ENCODE results near the gene UROC1.

UROC1 gene

DNA sequence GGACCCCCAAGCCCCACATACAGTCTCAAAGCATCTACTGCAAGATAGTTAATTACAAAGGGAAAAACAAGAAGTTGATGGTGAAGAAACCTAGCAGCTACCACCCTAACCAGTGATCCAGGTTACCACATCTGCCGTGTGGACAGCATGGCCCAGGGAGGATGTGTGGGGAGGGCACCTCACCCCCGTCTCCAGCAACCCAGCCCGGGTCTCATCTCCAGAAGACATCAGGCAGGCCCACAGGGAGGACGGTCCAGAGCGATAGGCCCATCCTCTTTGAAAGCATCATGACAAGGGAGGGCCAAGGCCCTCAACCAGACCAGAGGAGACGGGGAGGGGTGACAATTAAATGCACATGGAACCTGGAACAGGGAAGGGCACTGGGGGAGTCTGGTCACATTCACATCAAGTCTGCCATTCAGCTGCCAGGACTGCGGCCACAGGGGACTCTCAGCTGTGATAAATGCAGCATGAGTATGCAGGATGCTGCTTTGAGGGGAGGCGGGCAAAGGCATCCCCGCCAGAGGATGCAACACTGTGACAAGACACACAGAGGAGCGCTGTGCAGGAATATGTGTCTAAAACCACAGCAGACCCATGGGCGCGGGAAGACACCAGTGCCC is 60.7 kb downstream of the UROC1 start:
- Histone ChIP-seq H3K4me2 (ENCODE audit: low read depth, low read length, poor library complexity, severe bottlenecking) (no peak overlapping the region), H2AFZ (ENCODE audit: low read length) (no peak overlapping the region), H3F3A (ENCODE audit: low read depth) (no peaks in the 10 kb centered on the region), H3K9me2 (replicated peaks; ENCODE audit: low read depth, low read length) (no peaks in the 10 kb centered on the region), H3K79me2 (ENCODE audit: insufficient read depth, low read length) (peaks cover 76% of the 10 kb centered on the region), H3K4me3 (ENCODE audit: low read length, poor library complexity, severe bottlenecking) (no peak overlapping the region), H3K36me3 (ENCODE audit: insufficient read depth, low read length) (peaks cover 90% of the 10 kb centered on the region; the same call in 1 of the 2 replicates), H3K9me3 (ENCODE audit: insufficient read depth, low read depth, low read length) (no peaks in the 10 kb centered on the region), H3K27me3 (ENCODE audit: insufficient read depth, low read length, poor library complexity, severe bottlenecking) (no peaks in the 10 kb centered on the region), H3K4me1 (ENCODE audit: insufficient read depth, low read length, poor library complexity, severe bottlenecking) (no peaks in the 10 kb centered on the region), H3K9ac (ENCODE audit: low read depth, low read length, poor library complexity, severe bottlenecking) (no peak overlapping the region), H4K20me1 (ENCODE audit: insufficient read depth, low read length, poor library complexity, severe bottlenecking) (peaks cover 50% of the 10 kb centered on the region)
- TF ChIP-seq, protein P1, sequence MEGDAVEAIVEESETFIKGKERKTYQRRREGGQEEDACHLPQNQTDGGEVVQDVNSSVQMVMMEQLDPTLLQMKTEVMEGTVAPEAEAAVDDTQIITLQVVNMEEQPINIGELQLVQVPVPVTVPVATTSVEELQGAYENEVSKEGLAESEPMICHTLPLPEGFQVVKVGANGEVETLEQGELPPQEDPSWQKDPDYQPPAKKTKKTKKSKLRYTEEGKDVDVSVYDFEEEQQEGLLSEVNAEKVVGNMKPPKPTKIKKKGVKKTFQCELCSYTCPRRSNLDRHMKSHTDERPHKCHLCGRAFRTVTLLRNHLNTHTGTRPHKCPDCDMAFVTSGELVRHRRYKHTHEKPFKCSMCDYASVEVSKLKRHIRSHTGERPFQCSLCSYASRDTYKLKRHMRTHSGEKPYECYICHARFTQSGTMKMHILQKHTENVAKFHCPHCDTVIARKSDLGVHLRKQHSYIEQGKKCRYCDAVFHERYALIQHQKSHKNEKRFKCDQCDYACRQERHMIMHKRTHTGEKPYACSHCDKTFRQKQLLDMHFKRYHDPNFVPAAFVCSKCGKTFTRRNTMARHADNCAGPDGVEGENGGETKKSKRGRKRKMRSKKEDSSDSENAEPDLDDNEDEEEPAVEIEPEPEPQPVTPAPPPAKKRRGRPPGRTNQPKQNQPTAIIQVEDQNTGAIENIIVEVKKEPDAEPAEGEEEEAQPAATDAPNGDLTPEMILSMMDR (conservative IDR thresholded peaks at IDR 0.05; ENCODE audit: low read length), result no peak
- no peak for TF ChIP-seq EZH2phosphoT487 (IDR thresholded peaks at IDR 0.05; ENCODE audit: borderline replicate concordance)

DNA sequence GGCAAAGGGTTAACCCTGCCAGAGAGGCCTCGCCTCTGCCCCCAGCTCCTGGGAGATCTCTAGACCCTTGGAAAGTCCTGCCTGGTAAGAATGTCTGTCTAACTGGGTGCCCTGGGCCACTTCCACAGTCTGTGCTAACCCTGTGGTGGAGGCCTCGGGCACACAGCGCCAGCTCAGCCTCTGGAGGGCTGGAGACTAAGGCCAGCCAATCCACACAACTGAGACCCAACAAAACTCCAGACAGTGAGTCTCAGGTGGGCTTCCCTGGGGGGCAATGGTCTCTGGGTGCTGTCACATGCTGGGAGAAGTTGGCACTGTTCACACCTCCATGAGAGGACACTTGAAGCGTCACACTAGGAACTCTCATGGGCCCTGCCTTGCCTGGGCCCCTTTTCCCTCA is 61.4 kb downstream of the UROC1 start:
- no peak overlapping the region for H2AFZ ChIP-seq (ENCODE audit: low read length)
- H3K4me3 ChIP-seq (ENCODE audit: low read length, poor library complexity, severe bottlenecking), result no peak overlapping the region
- no peaks in the 10 kb centered on the region for H3K9me2 ChIP-seq (replicated peaks; ENCODE audit: low read depth, low read length)
- no peaks in the 10 kb centered on the region for H3K4me1 ChIP-seq (ENCODE audit: insufficient read depth, low read length, poor library complexity, severe bottlenecking)
- H3K9me3 ChIP-seq (ENCODE audit: insufficient read depth, low read depth, low read length), result no peaks in the 10 kb centered on the region
- no peak for TF ChIP-seq EZH2phosphoT487 (IDR thresholded peaks at IDR 0.05; ENCODE audit: borderline replicate concordance)
- TF ChIP-seq, protein P1 (conservative IDR thresholded peaks at IDR 0.05; ENCODE audit: low read length), result no peak
- peaks cover 50% of the 10 kb centered on the region for H4K20me1 ChIP-seq (ENCODE audit: insufficient read depth, low read length, poor library complexity, severe bottlenecking)
- H3K79me2 ChIP-seq (ENCODE audit: insufficient read depth, low read length), result peaks cover 70% of the 10 kb centered on the region
- H3K4me2 ChIP-seq (ENCODE audit: low read depth, low read length, poor library complexity, severe bottlenecking), result no peak overlapping the region
- H3K27me3 ChIP-seq (ENCODE audit: insufficient read depth, low read length, poor library complexity, severe bottlenecking), result no peaks in the 10 kb centered on the region
- no peak overlapping the region for H3K9ac ChIP-seq (ENCODE audit: low read depth, low read length, poor library complexity, severe bottlenecking)
- H3K36me3 ChIP-seq (ENCODE audit: insufficient read depth, low read length), result peaks cover 90% of the 10 kb centered on the region; the same call in 1 of the 2 replicates
- no peaks in the 10 kb centered on the region for H3F3A ChIP-seq (ENCODE audit: low read depth)

DNA sequence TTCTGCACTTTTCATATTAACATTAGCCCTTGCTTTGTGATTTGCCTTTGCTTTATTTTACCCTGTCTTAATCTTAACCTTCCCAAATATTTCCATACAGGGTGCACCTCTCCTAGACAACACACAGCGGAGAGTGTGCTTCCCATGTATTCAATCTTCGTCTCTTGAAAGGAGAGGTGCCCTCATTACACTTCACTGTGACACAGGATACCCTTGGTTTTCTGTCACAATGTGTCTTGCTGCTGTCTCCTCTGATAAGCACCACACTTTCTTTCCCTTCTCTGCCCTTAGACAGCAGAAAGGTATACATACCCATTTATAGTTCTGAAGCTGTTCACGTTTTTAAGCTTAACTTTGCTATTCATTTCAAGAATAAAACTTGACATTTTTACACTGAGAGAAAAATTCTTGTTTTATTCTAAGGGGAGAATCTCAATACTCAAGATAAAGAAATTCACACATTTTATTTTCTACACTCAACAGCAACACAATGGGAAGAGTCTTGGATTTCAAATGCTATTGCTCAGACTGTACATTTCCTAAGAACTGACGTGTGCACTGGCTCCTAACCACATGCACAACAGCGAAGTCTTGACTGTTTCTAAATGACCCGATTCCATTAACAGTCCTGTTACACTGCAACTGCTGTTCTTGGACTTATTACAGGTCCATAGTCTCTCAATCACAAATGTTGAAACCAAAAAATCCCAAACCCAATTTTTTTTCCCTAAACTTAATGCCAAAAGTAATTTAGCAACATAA is 63.0 kb downstream of the UROC1 start:
- no peaks in the 10 kb centered on the region for H3K9me3 ChIP-seq (ENCODE audit: insufficient read depth, low read depth, low read length)
- no peaks in the 10 kb centered on the region for H3F3A ChIP-seq (ENCODE audit: low read depth)
- H3K36me3 ChIP-seq (ENCODE audit: insufficient read depth, low read length), result peaks cover 90% of the 10 kb centered on the region
- H3K79me2 ChIP-seq (ENCODE audit: insufficient read depth, low read length), result peaks cover 55% of the 10 kb centered on the region
- no peak overlapping the region for H2AFZ ChIP-seq (ENCODE audit: low read length)
- H4K20me1 ChIP-seq (ENCODE audit: insufficient read depth, low read length, poor library complexity, severe bottlenecking), result peaks cover 34% of the 10 kb centered on the region
- no peaks in the 10 kb centered on the region for H3K4me1 ChIP-seq (ENCODE audit: insufficient read depth, low read length, poor library complexity, severe bottlenecking)
- H3K4me2 ChIP-seq (ENCODE audit: low read depth, low read length, poor library complexity, severe bottlenecking), result no peak overlapping the region
- no peaks in the 10 kb centered on the region for H3K27me3 ChIP-seq (ENCODE audit: insufficient read depth, low read length, poor library complexity, severe bottlenecking)
- H3K9me2 ChIP-seq (replicated peaks; ENCODE audit: low read depth, low read length), result no peaks in the 10 kb centered on the region
- H3K9ac ChIP-seq (ENCODE audit: low read depth, low read length, poor library complexity, severe bottlenecking), result no peak overlapping the region
- TF ChIP-seq, protein P1 (conservative IDR thresholded peaks at IDR 0.05; ENCODE audit: low read length), result no peak
- no peak for TF ChIP-seq EZH2phosphoT487 (IDR thresholded peaks at IDR 0.05; ENCODE audit: borderline replicate concordance)
- no peak overlapping the region for H3K4me3 ChIP-seq (ENCODE audit: low read length, poor library complexity, severe bottlenecking)

Data from Loucy (cell line).